Measurements from ENCODE around the gene NCKAP5.

GRCh38 chr2:133599211-133599803, 31.0 kb upstream of the NCKAP5 start:
- TF ChIP-seq FOXA1 (IDR thresholded peaks at IDR 0.05; ENCODE audit: borderline replicate concordance) (no peak), SOX6 (IDR thresholded peaks at IDR 0.05) (no peak), CREM (IDR thresholded peaks at IDR 0.05; ENCODE audit: low read depth) (no peak), SIN3A (IDR thresholded peaks at IDR 0.05; ENCODE audit: borderline replicate concordance in 2 of 2, control insufficient read depth in 1 of 2, low read depth in 2 of 2, low read length in 2 of 2) (no peak), PHF20 (IDR thresholded peaks at IDR 0.05; ENCODE audit: partially characterized antibody) (no peak)

Measured in K562 (cell line).